ENCODE data around the gene SLC30A5. TPM values are rescaled to one million over a fixed set of nuclear protein-coding genes. Genes with fewer than 3 reads are reported as not detected.
A peak's percentile ranks its signal among the peaks of the same experiment; 100 is the strongest.

The SLC30A5 gene
- total and polyA plus RNA-seq, 8 donors: 56.0 to 87.2 (median 75.5) TPM

DNA sequence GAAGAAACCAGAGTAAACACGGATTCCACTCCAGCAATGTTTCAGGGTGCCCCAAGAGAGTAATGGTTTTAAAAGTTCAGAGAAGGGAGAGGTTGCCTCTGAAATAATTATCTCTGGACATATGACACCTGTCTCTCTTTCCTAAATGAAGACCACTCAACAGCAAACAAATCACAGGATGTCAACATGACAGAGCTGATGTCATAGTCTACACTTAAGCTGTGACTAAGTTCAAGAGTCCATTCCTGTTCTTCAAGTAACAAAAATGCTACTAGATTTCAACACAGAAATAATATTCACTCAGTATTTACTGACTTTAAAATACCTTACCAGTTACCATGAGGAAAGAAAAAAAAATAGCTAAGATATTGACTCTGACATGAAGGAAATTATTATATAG, 44.7 kb upstream of the SLC30A5 start:
- no peak overlapping the region for H3K4me3 ChIP-seq
- no peaks in the 10 kb centered on the region for H3K9me3 ChIP-seq
- H3K4me1 ChIP-seq: no peaks in the 10 kb centered on the region
- H3K27me3 ChIP-seq: no peaks in the 10 kb centered on the region
- H3K36me3 ChIP-seq: no peaks in the 10 kb centered on the region
- no peak overlapping the region for H3K27ac ChIP-seq
- TF ChIP-seq, protein P1, sequence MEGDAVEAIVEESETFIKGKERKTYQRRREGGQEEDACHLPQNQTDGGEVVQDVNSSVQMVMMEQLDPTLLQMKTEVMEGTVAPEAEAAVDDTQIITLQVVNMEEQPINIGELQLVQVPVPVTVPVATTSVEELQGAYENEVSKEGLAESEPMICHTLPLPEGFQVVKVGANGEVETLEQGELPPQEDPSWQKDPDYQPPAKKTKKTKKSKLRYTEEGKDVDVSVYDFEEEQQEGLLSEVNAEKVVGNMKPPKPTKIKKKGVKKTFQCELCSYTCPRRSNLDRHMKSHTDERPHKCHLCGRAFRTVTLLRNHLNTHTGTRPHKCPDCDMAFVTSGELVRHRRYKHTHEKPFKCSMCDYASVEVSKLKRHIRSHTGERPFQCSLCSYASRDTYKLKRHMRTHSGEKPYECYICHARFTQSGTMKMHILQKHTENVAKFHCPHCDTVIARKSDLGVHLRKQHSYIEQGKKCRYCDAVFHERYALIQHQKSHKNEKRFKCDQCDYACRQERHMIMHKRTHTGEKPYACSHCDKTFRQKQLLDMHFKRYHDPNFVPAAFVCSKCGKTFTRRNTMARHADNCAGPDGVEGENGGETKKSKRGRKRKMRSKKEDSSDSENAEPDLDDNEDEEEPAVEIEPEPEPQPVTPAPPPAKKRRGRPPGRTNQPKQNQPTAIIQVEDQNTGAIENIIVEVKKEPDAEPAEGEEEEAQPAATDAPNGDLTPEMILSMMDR (IDR thresholded peaks at IDR 0.05): no peak
- intact Hi-C loops (cut with DNase I): no loop called here
- ATAC-seq (peak; percentile 44), DNase-seq (no peak)

GRCh38 chr5:69049796-69050195, 44.0 kb upstream of the SLC30A5 start:
- H3K27me3 ChIP-seq: no peaks in the 10 kb centered on the region
- H3K4me1 ChIP-seq: no peaks in the 10 kb centered on the region
- intact Hi-C loops (cut with DNase I): no loop called here
- ATAC-seq (no peak), DNase-seq (no peak)
- H3K4me3 ChIP-seq: no peak overlapping the region
- no peaks in the 10 kb centered on the region for H3K9me3 ChIP-seq
- TF ChIP-seq, protein P1 (IDR thresholded peaks at IDR 0.05): no peak
- H3K36me3 ChIP-seq: no peaks in the 10 kb centered on the region
- no peak overlapping the region for H3K27ac ChIP-seq

- H3K4me3 ChIP-seq: no peak overlapping the region
- no peaks in the 10 kb centered on the region for H3K4me1 ChIP-seq
- no peaks in the 10 kb centered on the region for H3K9me3 ChIP-seq
- DNase-seq: no peak
- no peak for ATAC-seq
- no peak overlapping the region for H3K27ac ChIP-seq
- no peaks in the 10 kb centered on the region for H3K36me3 ChIP-seq
- no peaks in the 10 kb centered on the region for H3K27me3 ChIP-seq
- TF ChIP-seq, protein P1 (IDR thresholded peaks at IDR 0.05): no peak
- intact Hi-C loops (cut with DNase I): no loop called here
Measured at GRCh38 chr5:69050214-69050613, 43.6 kb upstream of the SLC30A5 start.

DNA sequence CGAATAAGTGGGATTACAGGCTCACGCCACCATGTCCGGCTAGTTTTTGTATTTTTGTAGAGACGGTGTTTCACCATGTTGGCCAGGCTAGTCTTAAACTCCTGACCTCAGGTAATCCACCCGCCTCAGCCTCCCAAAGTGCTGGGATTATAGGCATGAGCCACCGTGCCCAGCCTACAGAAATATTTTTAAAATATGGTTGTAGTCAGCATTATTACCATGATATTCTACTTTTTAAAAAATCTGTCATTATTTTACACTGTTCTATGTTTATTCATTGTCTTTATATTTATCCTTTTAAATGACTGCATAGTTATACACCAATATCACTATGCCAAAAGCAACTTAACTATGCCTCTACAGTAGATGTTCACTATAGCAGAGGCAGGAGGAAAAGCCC, 41.6 kb upstream of the SLC30A5 start:
- DNase-seq: no peak
- ATAC-seq: no peak
- intact Hi-C loops (cut with DNase I): no loop called here
- Histone ChIP-seq H3K9me3 (no peaks in the 10 kb centered on the region), H3K27me3 (no peaks in the 10 kb centered on the region), H3K36me3 (no peaks in the 10 kb centered on the region), H3K4me1 (no peaks in the 10 kb centered on the region), H3K4me3 (no peak overlapping the region), H3K27ac (no peak overlapping the region)
- TF ChIP-seq, protein P1 (IDR thresholded peaks at IDR 0.05): no peak

GRCh38 chr5:69074664-69075521, 18.9 kb upstream of the SLC30A5 start:
- no peak for DNase-seq
- H3K27ac ChIP-seq: no peak overlapping the region

More at GRCh38 chr5:69074664-69075521, 18.9 kb upstream of the SLC30A5 start:
- Histone ChIP-seq H3K36me3 (no peaks in the 10 kb centered on the region), H3K4me1 (no peaks in the 10 kb centered on the region), H3K27me3 (no peaks in the 10 kb centered on the region), H3K4me3 (no peak overlapping the region), H3K9me3 (no peaks in the 10 kb centered on the region)
- no peak for ATAC-seq
- intact Hi-C loops (cut with DNase I): no loop called here
- TF ChIP-seq, protein P1 (IDR thresholded peaks at IDR 0.05): no peak

All from left lung (tissue), 10 donors.